RPMI8226 (cell line): Measurements from ENCODE around the gene SERPINE2.
"Not testable (repeated sequence)": the region's sequence is repeated elsewhere in the genome, so short reads cannot be mapped to it uniquely, and the experiment has no call there.

ENCODE experiments used
- DNase-seq: peaks from one replicate; pipeline ENCODE4 v3.0.0-alpha.2; 2015

SERPINE2 gene

DNA sequence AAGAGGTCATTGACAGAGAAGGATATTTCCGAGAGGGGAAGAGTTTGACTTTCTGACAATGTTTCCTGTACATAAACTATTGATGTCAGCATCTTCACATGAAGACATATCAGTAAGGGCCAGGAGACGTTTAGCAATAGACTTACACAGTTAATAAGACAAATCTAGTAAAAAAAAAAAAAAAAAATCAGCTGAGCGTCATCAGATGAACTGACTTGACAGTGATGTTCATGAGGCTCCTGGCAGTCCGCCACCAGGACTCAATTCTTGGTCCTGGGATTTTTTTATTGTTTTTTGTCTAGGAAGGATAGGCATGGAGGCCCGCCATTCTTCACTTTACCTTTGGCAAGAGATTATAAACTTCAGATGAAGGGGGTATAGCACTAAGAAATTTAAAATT, 67.4 kb downstream of the SERPINE2 start:
- no peak for DNase-seq

DNA sequence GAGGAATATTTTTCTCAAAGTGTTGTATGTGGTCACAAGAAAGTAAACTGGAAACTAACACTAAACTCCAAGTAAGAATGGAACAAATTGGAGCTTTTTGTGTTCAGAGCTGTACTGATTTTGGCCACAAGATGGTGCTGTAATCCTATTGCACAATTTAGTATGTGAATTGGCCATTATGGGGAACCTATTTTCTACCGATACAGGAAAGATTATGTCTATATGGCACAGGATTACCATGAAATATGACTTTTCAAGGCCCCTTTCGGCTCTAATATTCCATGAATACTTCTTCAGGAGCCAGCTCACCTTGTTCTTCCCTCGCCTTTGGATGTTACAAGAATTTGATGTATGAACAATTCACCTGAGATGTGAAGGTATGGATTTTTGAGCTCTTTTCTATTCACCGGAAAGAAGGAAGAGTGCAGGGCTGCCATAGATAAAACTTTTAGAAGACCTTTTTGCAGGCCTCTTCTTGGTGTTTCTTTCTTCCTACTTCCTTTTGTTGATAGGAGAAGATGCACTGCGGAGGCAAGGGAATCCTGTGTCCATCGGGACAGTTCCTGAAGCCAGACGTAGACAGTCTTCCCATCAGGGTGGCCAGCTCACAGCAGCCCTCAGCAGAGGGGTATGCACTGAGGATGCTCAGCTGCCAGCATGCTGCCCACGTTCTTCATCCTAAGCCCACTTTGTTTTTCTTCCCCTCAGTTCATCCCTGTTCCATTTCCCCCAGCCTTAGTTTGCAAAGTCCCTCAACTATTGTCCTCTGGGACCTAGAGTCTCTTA, 68.5 kb downstream of the SERPINE2 start:
- peak; percentile 51 for DNase-seq

DNA sequence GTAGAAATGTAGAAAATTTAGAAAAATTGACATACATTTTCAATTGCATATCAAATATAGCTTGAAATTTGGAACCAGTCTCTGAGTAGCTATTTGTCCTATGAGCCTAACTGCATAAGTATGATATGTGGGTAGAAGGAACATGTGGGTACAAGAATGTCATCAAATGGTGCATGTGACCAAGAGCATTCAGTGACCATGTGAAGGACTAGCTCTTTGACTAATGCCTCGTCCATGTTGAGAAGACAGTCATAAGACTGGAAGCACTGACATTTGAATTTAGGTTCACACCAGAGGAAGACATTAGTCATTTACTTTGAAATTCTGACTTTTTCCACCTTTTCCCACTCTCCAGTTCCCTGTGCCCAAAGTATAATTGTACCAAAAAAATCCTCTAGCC, 69.2 kb downstream of the SERPINE2 start:
- DNase-seq = no peak

DNA sequence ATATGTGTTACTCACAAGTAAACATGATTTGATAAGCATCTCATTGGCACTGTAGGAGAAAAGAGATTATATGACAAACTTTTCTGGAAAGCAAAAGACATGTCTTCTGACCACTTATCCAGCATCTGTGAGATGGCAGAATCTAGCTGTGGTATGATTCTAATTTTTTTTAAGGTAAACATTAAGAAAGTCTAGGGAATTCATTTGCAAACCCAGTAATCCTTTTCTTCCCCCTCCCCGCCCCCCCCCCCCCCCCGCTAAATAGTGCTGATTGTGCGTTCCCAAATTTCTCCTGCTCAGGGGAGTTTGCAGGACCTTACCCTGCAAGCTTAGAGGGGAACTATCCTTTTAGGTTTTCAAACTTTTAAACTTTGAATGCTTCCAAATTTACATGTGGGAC, 69.8 kb downstream of the SERPINE2 start:
- no peak for DNase-seq

DNA sequence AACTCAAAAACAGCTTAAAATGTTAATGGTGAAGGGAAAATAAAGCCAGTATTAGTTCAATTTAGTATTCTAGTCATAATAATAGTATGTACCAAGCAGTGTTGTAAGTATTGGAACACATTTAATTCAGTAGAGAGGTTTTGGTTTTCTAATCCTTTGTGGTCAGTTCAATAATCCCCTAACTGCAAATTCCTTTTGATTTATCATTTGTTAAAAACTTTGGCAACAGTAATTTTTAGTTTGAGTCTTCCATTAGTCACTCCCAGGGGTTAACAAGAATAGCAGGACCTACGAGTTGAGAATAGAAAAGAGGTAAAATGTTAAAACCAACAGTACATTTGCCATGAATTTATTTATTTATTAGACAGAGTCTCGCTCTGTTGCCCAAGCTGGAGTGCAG, 71.1 kb downstream of the SERPINE2 start:
- DNase-seq = no peak

DNA sequence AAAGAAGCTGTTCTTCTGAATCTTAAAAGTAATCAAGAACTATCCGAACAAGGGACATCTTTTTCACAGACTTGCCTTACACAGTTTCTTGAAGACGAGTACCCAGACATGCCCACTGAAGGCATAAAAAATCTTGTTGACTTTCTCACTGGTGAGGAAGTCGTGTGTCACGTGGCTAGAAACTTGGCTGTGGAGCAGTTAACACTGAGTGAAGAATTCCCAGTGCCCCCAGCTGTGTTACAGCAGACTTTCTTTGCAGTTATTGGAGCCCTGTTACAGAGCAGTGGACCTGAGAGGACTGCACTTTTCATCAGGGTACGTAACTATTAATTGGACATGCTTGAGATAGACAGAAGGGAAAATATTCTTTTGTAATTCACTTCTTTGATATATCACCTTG, 79.4 kb downstream of the SERPINE2 start:
- no peak for DNase-seq

DNA sequence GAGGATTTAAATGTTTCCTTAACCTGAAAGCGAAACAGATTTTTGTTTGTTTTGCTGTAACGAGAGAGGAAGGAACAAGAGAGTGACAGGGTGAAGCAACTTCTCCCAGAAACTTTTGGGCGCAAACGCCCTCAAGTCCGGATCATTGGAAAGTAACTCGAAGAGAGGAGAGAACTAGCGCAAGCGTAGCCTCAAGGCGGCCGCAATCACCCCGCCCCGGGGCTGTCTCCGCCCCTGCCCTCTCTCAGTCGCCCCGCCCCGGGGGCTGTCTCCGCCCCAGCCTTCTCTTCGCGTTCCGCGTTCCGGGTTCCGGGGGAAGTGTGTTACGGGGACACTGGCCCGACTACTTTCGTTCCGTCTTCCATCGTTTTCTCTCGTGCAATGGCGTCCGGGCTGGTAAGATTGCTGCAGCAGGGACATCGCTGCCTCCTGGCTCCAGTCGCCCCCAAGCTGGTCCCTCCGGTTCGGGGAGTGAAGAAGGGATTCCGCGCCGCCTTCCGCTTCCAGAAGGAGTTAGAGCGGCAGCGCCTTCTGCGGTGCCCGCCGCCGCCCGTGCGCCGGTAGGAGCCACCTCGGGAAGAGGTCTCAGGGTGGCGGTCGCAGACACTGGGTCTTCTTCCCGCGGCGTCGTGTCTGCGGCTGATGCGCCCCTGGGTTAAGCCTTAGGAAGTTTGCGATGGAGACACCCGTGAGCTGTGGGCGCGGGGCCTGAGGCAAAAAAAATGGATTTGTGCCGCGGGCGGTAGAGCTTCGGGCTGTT, 81.8 kb downstream of the SERPINE2 start, which contains the start of gene MRPL44:
Gene MRPL44 (plus strand): TSS at position 372 of the 760 bp plus-strand sequence. CDS start 10 bp downstream, at position 382.
- peak; percentile 94 for DNase-seq

DNA sequence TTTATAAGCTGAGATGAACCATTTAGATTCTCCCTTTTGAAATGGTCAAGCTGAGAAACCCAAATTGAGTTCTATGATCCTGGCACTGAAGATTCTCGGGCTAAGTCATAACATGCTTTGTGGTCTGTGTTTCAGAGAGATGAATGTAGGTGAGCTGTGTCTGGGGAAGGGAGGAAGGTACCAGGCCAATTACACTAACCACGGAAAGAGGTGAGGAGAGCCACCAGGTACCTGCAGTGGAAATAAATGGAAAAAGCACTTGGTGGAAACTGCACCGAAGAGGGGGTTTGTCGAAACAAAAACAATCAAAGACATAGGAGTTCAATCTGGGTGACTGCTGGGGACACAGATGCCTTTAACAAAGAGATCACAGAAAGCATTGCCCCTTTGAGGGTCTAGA, 82.8 kb downstream of the SERPINE2 start:
- no peak for DNase-seq

DNA sequence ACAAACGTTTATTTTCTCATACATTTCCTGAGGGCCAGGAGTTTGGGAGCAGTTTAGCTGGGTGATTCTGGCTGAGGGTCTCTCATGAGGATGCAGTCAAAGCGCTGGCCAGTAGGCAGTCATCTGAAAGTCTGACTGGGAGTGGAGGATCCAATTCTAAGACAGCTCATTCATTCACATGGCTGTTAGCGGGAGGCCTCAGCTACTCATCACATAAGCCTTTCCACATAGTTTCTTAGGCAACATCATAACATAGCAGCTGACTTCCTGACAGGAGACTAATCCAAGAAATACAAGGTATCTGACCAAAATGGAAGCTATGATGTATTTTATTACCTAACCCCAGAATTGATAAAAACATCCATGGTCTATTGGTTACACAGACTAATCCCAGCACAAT, 84.7 kb downstream of the SERPINE2 start:
- DNase-seq = no peak

DNA sequence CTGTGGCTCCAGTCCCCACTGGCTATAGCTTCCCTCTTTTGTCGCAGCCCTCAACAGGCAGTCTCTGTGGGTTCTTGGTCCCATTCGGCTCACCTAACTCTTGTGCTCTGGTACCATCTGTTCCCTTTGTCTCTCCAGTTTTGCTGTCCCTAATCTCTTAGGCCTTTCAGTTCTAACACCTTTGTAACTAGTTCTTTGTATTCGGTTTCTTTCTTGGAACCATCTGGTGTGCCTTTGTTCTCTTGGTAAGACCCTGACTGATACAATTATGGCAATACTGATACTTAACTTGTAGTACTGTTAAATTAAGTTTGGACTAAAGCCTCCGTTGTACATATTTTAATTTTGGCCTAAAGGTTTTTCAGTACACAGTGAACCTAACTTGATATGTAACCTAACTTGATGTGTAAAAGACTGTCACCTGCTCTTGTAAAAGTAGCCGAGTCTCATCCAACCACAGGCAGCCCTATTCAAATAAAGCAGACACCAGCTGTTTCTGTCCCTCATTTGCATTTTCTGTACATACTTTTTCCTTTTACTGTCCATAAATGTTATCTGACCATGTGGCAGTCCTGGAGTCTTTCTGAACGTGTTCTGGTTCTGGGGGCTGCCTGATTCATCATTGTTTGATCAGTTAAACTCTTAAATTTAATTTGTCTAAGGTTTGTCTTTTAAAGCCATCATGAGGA, 86.7 kb downstream of the SERPINE2 start:
- DNase-seq = no peak

DNA sequence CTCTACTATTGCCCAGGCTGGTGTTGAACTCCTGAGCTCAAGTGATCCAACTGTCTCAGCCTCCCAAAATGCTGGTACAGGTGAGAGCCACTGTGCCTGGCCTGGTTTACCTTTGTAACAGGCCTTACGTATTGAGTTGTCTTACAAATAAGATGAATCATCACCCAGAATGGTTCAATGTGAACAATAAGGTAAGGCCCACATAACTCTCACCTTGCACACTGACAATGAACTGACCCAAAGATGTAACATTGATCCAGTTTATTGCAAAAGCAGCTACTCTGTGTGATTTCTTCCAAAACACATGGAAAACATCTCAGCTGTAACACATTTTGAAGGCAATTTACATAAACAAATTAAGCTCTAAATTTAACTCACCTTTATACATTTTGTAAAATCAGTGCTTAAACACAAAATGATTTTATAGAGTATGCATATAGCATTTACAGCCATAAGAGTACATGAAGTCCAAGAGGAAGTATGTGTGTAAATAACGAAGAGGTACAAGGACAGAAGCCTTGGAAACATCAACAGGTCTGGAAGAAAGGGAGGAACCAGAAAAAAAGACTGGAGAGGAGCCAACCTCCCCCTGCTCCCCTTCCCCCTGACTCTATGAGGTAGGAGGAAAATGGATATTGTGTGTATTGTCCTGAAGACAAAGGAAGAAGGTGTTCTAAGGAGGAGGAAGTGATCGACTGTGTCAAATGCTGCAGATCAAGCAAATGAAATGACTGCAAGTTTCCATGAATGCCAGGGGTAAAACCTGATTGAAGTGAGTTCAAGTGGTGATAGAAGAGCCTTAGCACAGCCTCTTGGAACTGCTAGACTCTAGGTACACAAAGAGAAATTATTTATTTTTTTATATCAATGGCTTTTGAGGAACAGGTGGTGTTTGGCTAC, 88.4 kb downstream of the SERPINE2 start:
- DNase-seq = no peak

DNA sequence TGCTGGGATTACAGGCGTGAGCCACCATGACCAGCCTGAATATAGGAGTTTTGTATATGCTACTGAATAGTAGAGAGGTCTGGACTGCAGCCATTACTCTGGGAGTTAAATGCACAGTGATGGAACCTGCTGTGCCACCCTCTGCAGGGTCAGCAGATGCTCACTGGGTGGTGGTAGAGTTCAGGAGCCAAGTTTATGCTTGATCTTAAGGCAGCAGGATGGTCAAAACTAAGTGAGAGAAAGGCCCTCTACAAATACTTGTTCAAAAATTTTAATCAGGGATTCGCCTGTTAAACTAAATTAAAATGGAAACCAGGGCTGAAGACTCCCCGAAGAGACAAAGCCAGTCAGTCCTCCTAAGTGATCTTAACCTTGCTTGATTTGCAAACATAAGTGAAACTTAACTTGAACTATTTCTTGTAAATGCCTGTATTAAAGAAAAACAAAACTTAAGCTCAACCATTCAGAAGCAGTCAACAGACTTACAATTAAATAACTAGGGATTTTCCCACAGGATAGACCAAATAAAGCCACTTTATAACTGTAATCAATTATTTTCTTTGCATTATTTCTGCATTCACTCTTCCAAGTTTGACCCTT, 89.7 kb downstream of the SERPINE2 start:
- peak; percentile 6 for DNase-seq

DNA sequence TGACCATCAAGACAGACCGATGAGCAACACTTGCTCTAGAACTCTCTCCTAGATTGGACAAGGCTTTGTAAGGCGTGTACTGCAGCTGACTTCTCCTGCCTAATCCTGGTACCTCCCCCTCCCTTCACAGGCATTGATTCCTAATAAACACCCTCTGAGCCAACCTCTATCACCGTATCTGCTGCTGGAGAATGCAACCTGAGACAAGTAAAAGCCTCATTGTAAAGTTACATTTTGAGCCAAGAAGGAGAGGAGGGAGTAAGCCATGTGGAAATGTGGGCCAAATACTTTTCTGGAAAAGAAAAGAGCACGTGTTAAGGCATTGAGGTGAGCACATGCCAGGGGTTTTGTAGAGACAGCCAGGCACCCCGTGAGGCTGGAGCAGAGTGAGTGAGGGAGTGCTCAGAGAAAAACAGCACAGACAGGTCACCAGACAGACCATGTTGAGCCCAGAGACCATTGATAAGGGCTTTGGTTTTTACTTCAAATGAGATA, 91.3 kb downstream of the SERPINE2 start:
- no peak for DNase-seq

DNA sequence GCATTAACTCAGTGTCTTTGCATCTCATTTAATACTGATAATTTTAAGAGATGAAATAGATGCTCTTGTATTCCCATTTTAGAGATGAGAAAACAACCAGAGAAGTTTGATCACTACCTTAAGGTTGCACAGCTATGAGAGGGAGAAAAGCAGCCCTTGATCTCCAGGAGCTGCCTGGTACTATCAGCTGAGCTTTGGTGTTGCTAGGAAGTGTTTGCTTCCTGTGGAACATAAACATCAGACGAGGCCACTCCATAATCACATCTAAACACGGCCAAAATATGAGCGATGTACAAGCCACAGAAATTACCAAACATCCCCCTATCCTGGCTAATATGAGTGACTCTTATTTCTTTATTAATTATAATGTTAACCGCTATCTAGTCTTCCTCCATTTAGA, 93.3 kb downstream of the SERPINE2 start:
- no peak for DNase-seq

DNA sequence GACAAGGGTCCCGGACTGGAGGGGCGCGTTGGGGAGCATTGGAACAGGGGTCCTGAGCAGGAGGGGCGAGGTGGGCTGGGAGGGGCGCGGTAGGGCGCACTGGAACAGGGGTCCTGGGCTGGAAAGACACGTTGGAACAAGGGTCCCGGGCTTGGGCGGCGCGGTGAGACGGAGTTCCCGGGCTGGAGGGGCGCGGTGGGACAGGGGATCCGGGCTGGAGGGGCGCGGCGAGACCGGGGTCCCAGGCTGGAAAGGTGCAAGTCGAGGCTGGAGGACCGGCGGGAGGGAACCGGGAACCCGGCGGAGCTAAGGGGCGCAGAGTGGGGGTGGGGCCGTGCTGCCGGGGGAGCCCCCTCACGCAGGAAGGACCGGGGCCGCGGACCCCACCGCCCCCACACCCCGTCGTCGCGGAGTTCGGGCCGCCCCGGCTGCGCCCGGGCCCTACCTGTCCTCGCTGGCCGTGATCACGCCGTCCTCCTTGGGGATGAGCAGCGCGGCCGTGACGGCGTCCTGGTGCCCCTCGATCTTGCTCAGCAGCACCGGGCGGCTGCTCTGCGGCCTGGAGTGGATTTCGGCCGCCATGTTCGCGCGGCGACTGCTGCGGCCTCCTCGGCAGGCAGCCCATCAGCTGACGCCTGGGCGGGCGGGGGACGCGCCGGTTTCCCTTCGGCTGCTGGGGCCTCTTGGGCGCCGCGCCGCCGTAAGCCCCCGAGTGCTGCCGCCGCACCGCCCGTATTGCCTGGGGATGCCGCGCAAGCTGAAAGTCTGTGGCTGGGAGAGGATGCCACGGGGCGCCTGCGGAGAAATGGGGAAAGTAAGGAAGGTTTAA, 94.2 kb downstream of the SERPINE2 start, which contains the start of gene WDFY1:
Gene WDFY1 (minus strand): TSS at position 633 of the 829 bp plus-strand sequence. CDS start 51 bp downstream, at position 582.
- peak; percentile 81 for DNase-seq

DNA sequence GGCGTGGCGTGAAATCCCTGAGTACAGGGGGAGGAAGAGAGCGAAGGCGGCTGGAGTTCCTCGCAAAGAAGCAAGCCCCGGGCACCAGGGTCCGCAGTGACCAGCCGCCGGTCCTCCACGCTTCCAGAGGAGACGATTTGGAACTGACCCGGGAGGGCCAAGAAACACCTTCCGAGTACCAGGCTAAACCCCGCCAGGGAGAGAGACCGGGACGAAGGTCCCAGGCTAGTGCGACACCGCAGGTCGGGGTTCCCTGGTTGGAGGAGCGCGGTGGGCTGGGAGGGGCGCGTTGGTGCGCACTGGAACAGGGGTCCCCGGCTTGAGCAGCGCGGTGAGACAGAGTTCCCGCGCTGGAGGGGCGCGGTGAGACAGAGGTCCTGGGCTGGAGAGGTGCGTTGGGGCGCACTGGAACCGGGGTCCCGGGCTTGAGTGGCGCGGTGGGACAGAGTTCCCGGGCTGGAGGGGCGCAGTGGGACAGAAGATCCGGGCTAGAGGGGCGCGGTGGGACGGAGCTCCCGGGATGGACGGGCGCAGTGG, 94.9 kb downstream of the SERPINE2 start:
- no peak for DNase-seq

DNA sequence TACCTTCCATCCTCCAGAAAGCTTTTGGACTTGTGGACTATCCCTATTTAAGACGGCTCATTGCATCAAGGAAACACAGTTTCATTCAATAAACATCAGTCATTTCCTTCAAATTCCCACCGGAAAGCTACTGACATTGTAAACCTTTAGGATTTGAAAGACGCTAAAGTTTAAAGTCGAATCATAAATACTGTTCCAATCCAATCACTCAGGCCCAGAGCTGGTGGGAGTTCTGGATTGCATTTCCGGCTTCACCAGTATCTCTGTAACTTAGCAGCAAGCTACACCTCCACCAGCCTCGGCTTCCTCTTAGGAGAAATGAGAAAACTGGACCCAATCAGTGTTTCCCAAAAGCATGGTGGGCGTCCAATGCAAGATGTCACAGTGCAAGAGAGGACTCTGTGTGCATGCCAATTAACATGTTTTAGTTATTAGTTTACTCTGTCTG, 95.5 kb downstream of the SERPINE2 start:
- DNase-seq = no peak

DNA sequence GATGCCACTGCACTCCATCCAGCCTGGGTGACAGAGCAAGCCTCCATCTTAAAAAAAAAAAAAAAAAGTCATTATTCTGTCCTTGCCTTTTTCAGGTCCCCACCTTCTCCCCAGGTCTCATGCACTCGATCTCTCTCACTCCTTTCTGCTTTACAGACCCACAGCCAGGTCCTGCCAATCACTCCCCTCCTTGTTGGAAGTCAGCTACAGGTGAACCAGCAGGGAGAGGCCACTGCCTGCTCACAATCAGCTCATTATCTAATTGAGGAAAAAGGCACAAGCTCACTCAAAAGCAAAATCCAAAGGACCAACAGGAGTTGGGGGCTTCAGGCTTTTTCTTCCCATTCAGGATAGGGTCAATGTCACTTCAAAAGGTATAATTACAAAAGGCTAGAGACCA, 96.0 kb downstream of the SERPINE2 start:
- no peak for DNase-seq

DNA sequence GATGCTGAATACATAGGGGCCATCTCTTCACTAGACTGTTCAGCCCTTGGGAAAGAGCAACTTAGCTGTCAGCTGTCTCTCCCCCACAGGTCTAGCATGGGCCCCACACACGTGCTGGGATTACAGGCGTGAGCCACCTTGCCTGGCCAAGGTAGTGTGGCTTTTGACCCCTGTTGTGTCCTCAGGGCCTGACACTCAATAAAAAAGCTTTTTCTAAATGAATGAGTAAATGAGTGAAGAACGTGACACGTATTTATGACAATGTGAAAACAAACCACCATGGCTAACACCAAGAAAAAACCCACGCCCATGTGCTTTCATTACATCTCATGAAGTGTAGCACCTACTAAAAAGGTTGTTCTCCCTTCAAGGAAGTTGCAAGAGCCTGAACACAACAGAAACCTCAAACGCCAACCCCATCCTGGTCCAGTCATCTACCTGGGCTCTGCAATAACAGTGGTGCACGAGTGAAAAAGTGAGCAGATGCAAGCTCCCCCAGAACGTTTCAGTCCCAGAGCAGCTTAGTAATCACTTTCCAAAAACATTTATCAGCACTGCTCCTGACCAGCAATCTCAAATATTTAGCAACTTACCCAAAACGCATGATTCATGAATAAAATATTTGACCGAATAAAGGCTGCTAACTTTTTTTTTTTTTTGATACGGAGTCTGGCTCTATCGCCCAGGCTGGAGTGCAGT, 97.4 kb downstream of the SERPINE2 start:
- DNase-seq = no peak

DNA sequence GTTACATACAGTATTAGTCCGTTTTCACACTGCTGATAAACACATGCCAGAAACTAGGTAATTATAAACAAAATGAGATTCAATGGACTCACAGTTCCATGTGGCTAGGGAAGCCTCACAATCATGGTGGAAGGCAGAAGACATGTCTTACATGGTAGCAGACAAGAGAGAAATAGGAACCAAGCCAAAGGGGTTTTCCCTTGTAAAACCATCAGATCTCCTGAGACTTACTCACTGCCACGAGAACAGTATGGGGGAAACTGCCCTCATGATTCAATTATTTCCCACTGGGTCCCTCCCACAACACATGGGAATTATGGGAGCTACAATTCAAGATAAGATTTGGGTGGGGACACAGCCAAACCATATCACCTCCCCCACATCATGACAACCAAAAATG, 99.6 kb downstream of the SERPINE2 start:
- not testable (repeated sequence) for DNase-seq
